ENCODE data around the gene UPF2.

DNA sequence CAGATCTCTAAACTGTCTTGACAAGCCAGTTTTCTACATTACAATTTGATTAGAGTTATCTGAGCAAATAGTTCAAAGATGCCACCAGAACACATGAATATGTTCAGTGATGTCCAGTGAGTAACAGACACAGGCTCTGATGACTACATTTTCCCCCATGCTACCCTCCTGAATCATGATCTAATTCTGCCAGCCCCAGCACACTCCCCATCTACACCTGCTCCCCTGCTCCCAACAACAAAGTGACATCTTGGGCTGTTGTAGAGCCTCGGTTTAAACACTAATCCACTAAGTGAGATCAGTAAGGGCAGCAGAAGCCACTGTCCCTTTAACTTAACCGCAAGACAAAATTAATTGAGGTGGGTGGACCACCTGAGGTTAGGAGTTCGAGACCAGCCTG, 114.9 kb downstream of the UPF2 start:
- TF ChIP-seq, protein P1, sequence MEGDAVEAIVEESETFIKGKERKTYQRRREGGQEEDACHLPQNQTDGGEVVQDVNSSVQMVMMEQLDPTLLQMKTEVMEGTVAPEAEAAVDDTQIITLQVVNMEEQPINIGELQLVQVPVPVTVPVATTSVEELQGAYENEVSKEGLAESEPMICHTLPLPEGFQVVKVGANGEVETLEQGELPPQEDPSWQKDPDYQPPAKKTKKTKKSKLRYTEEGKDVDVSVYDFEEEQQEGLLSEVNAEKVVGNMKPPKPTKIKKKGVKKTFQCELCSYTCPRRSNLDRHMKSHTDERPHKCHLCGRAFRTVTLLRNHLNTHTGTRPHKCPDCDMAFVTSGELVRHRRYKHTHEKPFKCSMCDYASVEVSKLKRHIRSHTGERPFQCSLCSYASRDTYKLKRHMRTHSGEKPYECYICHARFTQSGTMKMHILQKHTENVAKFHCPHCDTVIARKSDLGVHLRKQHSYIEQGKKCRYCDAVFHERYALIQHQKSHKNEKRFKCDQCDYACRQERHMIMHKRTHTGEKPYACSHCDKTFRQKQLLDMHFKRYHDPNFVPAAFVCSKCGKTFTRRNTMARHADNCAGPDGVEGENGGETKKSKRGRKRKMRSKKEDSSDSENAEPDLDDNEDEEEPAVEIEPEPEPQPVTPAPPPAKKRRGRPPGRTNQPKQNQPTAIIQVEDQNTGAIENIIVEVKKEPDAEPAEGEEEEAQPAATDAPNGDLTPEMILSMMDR (IDR thresholded peaks at IDR 0.05; ENCODE audit: borderline replicate concordance, extremely low read depth, low read length, poor library complexity, severe bottlenecking), result no peak
- no peak for TF ChIP-seq EZH2 (IDR thresholded peaks at IDR 0.05; ENCODE audit: borderline replicate concordance, low read depth, low read length, severe bottlenecking)

Data from DND-41 (cell line).